COLO668 (cell line): Measurements from ENCODE around the gene EME2.

ENCODE experiments used
- DNase-seq: peaks from one replicate; lab custom pipeline; 2025; ENCODE audit not compliant: unreplicated experiment; lab: John Stamatoyannopoulos, UW

Gene EME2

GRCh38 chr16:1777375-1778199 is 5.0 kb downstream of the EME2 start:
- DNase-seq: no peak

- DNase-seq: no peak
Observed at GRCh38 chr16:1778200-1779179, 5.9 kb downstream of the EME2 start.

GRCh38 chr16:1779234-1779701 is 6.7 kb downstream of the EME2 start:
- no peak for DNase-seq

- DNase-seq: no peak
Observed at GRCh38 chr16:1779741-1780676, 7.4 kb downstream of the EME2 start.

- DNase-seq: no peak
Observed at GRCh38 chr16:1780677-1781072, 8.1 kb downstream of the EME2 start.

- no peak for DNase-seq
Observed at GRCh38 chr16:1781254-1781653, 8.6 kb downstream of the EME2 start.

- DNase-seq: no peak
Observed at GRCh38 chr16:1781758-1782407, 9.3 kb downstream of the EME2 start.

- DNase-seq: peak; percentile 99
Observed at GRCh38 chr16:1782408-1783264, 10.0 kb downstream of the EME2 start, which contains the start of the genes NUBP2 and SPSB3. Gene NUBP2, plus strand, starts transcription at chr16:1782960. Its CDS starts 61 bp downstream, at chr16:1783021. Gene SPSB3, minus strand, starts transcription at chr16:1782571. Its CDS starts 1,088 bp downstream, at chr16:1781483.

- DNase-seq: no peak
Observed at GRCh38 chr16:1784977-1785845, 12.6 kb downstream of the EME2 start.

- no peak for DNase-seq
Observed at GRCh38 chr16:1785846-1786170, 13.2 kb downstream of the EME2 start.

- no peak for DNase-seq
Observed at GRCh38 chr16:1786242-1787055, 13.8 kb downstream of the EME2 start.

- no peak for DNase-seq
Observed at GRCh38 chr16:1787056-1787321, 14.4 kb downstream of the EME2 start.

GRCh38 chr16:1787322-1788094 is 14.9 kb downstream of the EME2 start:
- DNase-seq: no peak

- DNase-seq: no peak
Observed at GRCh38 chr16:1788095-1788707, 15.6 kb downstream of the EME2 start.

- DNase-seq: no peak
Observed at GRCh38 chr16:1788708-1789100, 16.1 kb downstream of the EME2 start.

GRCh38 chr16:1789643-1790045 is 17.0 kb downstream of the EME2 start:
- no peak for DNase-seq

GRCh38 chr16:1790261-1790610 is 17.6 kb downstream of the EME2 start:
- DNase-seq: no peak
